ENCODE data around the gene CAGE1.

DNA sequence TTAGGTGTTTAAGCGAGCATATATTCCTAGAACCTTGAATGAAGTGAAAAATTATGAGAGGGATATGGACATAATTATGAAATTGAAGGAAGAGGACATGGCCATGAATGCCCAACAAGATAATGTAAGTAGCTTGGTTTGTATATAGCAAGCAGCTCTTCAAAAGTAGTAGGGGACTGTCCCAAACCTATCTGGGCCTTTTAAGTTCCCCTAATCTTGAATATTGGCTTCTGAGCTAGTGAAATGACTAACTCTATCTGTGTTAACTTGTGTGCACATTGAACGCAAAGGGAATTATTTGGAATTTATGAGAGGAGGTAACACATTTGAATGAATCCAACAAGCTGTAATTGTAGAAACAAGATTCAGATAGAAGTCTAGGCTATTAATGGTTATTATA is 21.8 kb upstream of the CAGE1 start:
- TF ChIP-seq, protein P1, sequence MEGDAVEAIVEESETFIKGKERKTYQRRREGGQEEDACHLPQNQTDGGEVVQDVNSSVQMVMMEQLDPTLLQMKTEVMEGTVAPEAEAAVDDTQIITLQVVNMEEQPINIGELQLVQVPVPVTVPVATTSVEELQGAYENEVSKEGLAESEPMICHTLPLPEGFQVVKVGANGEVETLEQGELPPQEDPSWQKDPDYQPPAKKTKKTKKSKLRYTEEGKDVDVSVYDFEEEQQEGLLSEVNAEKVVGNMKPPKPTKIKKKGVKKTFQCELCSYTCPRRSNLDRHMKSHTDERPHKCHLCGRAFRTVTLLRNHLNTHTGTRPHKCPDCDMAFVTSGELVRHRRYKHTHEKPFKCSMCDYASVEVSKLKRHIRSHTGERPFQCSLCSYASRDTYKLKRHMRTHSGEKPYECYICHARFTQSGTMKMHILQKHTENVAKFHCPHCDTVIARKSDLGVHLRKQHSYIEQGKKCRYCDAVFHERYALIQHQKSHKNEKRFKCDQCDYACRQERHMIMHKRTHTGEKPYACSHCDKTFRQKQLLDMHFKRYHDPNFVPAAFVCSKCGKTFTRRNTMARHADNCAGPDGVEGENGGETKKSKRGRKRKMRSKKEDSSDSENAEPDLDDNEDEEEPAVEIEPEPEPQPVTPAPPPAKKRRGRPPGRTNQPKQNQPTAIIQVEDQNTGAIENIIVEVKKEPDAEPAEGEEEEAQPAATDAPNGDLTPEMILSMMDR (IDR thresholded peaks at IDR 0.05 in 2 of 3, conservative IDR thresholded peaks at IDR 0.05 in 1 of 3; ENCODE audit: control insufficient read depth in 2 of 3, extremely low read depth in 1 of 3, insufficient read depth in 1 of 3, low read depth in 3 of 3, low read length in 3 of 3), result no peak
- TF ChIP-seq BACH1 (IDR thresholded peaks at IDR 0.05; ENCODE audit: borderline replicate concordance) (no peak), YY1 (IDR thresholded peaks at IDR 0.05; ENCODE audit: low read depth, low read length) (no peak)

Data from GM12878 (cell line).